ENCODE measurements around the gene DUSP16. TPM values are rescaled to one million over a fixed set of nuclear protein-coding genes. Genes with fewer than 3 reads are reported as not detected.

Gene DUSP16
- total RNA-seq, 1 experiment from 2014 or later, result 4.4 TPM

DNA sequence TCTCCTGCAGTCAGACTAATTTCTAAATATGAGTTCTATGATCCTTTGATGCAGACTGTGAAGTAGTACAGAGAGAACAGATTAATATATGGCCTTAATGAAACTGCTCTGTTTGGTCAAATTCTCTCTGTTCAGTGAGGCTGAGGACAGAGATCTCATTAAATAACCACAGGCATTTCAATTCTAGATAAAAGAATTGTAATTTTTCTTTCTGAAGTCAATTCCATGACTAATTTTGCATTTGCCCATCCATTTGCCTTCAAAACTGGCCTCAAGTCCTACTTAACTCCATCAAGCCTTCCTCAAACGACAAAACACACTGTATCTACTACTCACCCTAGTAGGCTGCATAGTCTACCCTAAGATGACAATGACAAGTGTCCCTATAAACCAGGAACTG, 67.1 kb downstream of the DUSP16 start:
- H4K20me1 ChIP-seq (ENCODE audit: low read length), result no peaks in the 10 kb centered on the region
- CTCF ChIA-PET, result no interaction called here
- H3K9me3 ChIP-seq (ENCODE audit: low read length), result no peaks in the 10 kb centered on the region
- no peaks in the 10 kb centered on the region for H3K4me1 ChIP-seq (ENCODE audit: insufficient read depth, low read length)
- H3K9ac ChIP-seq (ENCODE audit: low read length), result no peak overlapping the region
- TF ChIP-seq EZH2phosphoT487 (IDR thresholded peaks at IDR 0.05; ENCODE audit: borderline replicate concordance, low read length) (no peak), EZH2 (IDR thresholded peaks at IDR 0.05; ENCODE audit: low read length, unreplicated experiment) (no peak)
- TF ChIP-seq, protein P1, sequence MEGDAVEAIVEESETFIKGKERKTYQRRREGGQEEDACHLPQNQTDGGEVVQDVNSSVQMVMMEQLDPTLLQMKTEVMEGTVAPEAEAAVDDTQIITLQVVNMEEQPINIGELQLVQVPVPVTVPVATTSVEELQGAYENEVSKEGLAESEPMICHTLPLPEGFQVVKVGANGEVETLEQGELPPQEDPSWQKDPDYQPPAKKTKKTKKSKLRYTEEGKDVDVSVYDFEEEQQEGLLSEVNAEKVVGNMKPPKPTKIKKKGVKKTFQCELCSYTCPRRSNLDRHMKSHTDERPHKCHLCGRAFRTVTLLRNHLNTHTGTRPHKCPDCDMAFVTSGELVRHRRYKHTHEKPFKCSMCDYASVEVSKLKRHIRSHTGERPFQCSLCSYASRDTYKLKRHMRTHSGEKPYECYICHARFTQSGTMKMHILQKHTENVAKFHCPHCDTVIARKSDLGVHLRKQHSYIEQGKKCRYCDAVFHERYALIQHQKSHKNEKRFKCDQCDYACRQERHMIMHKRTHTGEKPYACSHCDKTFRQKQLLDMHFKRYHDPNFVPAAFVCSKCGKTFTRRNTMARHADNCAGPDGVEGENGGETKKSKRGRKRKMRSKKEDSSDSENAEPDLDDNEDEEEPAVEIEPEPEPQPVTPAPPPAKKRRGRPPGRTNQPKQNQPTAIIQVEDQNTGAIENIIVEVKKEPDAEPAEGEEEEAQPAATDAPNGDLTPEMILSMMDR (conservative IDR thresholded peaks at IDR 0.05; ENCODE audit: low read depth, low read length), result no peak
- H3K36me3 ChIP-seq (ENCODE audit: low read depth, low read length), result no peaks in the 10 kb centered on the region
- no peak overlapping the region for H2AFZ ChIP-seq (ENCODE audit: low read length)
- intact Hi-C loops (cut with micrococcal nuclease), result no loop called here
- no peak for DNase-seq
- no peak overlapping the region for H3K4me3 ChIP-seq (ENCODE audit: low read length)
- no peak for ATAC-seq
- H3K4me2 ChIP-seq (ENCODE audit: low read length), result no peak overlapping the region
- POLR2A ChIA-PET (ENCODE audit: unreplicated experiment), result no interaction called here
- no peaks in the 10 kb centered on the region for H3F3A ChIP-seq (ENCODE audit: low read length, unreplicated experiment)
- H3K27me3 ChIP-seq (ENCODE audit: low read length), result no peaks in the 10 kb centered on the region
- H3K79me2 ChIP-seq (ENCODE audit: low read length), result no peaks in the 10 kb centered on the region
- no peaks in the 10 kb centered on the region for H3K9me2 ChIP-seq (replicated peaks; ENCODE audit: low read length)
- BruUV-seq (replicated peaks), result no TSS peak
- H3K27ac ChIP-seq (ENCODE audit: low read length), result no peak overlapping the region

DNA sequence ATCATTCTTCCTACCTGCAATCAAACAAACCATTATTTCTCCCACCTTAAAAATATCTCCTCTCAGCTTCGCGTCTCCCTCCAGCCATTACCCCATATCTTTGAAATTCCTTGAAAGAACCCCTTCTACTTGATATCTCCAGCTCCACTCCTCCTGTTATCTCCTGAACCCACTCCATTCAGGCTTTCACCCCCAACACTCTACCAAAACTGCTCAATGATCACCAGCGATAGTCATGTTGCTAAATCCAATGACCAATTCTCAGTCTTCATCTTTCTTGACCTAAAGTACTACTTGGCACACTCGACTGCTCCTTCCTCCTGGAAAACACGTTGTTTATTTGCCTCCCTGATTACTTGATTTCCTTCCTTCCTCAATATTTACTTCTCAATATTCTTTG, 70.1 kb downstream of the DUSP16 start:
- Histone ChIP-seq H3K4me2 (ENCODE audit: low read length) (no peak overlapping the region), H3K4me3 (ENCODE audit: low read length) (no peak overlapping the region), H3K27ac (ENCODE audit: low read length) (no peak overlapping the region), H3K36me3 (ENCODE audit: low read depth, low read length) (no peaks in the 10 kb centered on the region), H4K20me1 (ENCODE audit: low read length) (no peaks in the 10 kb centered on the region), H2AFZ (ENCODE audit: low read length) (no peak overlapping the region), H3F3A (ENCODE audit: low read length, unreplicated experiment) (no peaks in the 10 kb centered on the region), H3K4me1 (ENCODE audit: insufficient read depth, low read length) (peaks cover under 1% of the 10 kb centered on the region; the same call in 1 of the 2 replicates), H3K9me2 (replicated peaks; ENCODE audit: low read length) (no peaks in the 10 kb centered on the region), H3K79me2 (ENCODE audit: low read length) (no peaks in the 10 kb centered on the region), H3K9me3 (ENCODE audit: low read length) (no peaks in the 10 kb centered on the region), H3K27me3 (ENCODE audit: low read length) (no peaks in the 10 kb centered on the region), H3K9ac (ENCODE audit: low read length) (no peak overlapping the region)
- DNase-seq (no peak), ATAC-seq (no peak)
- ChIA-PET CTCF (no interaction called here), POLR2A (ENCODE audit: unreplicated experiment) (no interaction called here)
- intact Hi-C loops (cut with micrococcal nuclease), result no loop called here
- TF ChIP-seq EZH2 (IDR thresholded peaks at IDR 0.05; ENCODE audit: low read length, unreplicated experiment), result no peak
- no peak for TF ChIP-seq EZH2phosphoT487 (IDR thresholded peaks at IDR 0.05; ENCODE audit: borderline replicate concordance, low read length)
- TF ChIP-seq, protein P1 (conservative IDR thresholded peaks at IDR 0.05; ENCODE audit: low read depth, low read length), result no peak
- BruUV-seq (replicated peaks), result no TSS peak

DNA sequence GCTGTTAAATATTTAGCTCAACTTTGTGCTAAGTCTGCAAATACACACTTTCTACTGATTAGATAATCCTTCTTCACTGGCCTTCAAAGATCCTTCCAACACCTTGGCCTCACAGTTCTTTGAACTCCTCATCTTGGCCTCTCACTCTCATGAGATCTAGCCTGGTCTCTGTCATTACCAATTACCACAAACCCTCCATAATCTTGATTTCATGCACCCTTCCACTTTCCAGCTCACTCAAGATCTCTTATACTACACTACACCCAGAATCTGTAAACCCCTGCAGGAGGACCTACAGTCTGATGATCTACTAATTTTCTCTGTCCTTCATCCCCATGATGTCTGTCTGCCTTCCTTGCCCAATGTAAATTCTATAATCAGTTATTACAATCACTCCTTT, 71.1 kb downstream of the DUSP16 start:
- no peak overlapping the region for H3K27ac ChIP-seq (ENCODE audit: low read length)
- DNase-seq, result no peak
- ATAC-seq, result no peak
- ChIA-PET CTCF (no interaction called here), POLR2A (ENCODE audit: unreplicated experiment) (no interaction called here)
- H3K4me3 ChIP-seq (ENCODE audit: low read length), result no peak overlapping the region
- no peaks in the 10 kb centered on the region for H3K79me2 ChIP-seq (ENCODE audit: low read length)
- no peaks in the 10 kb centered on the region for H3K9me3 ChIP-seq (ENCODE audit: low read length)
- H3K4me1 ChIP-seq (ENCODE audit: insufficient read depth, low read length), result peaks cover 10% of the 10 kb centered on the region
- no peaks in the 10 kb centered on the region for H3K27me3 ChIP-seq (ENCODE audit: low read length)
- TF ChIP-seq EZH2phosphoT487 (IDR thresholded peaks at IDR 0.05; ENCODE audit: borderline replicate concordance, low read length), result no peak
- TF ChIP-seq EZH2 (IDR thresholded peaks at IDR 0.05; ENCODE audit: low read length, unreplicated experiment), result no peak
- TF ChIP-seq, protein P1 (conservative IDR thresholded peaks at IDR 0.05; ENCODE audit: low read depth, low read length), result no peak
- BruUV-seq (replicated peaks), result no TSS peak
- H4K20me1 ChIP-seq (ENCODE audit: low read length), result no peaks in the 10 kb centered on the region
- intact Hi-C loops (cut with micrococcal nuclease), result no loop called here
- no peak overlapping the region for H3K4me2 ChIP-seq (ENCODE audit: low read length)
- no peaks in the 10 kb centered on the region for H3K36me3 ChIP-seq (ENCODE audit: low read depth, low read length)
- no peaks in the 10 kb centered on the region for H3K9me2 ChIP-seq (replicated peaks; ENCODE audit: low read length)
- H3F3A ChIP-seq (ENCODE audit: low read length, unreplicated experiment), result no peaks in the 10 kb centered on the region
- H2AFZ ChIP-seq (ENCODE audit: low read length), result no peak overlapping the region
- no peak overlapping the region for H3K9ac ChIP-seq (ENCODE audit: low read length)

Measured in PC-3 (cell line).